HG02970 (cell line): ENCODE measurements around the gene SERTAD3.
"Not testable (repeated sequence)": the region's sequence is repeated elsewhere in the genome, so short reads cannot be mapped to it uniquely, and the experiment has no call there.

ENCODE experiments used
- ATAC-seq: cut with Tn5 transposase; IDR thresholded peaks from one replicate; pipeline ENCODE4 v1.9.1; 2021; ENCODE audit warnings: mild to moderate bottlenecking, moderate library complexity, moderate number of reproducible peaks; ENCODE audit not compliant: unreplicated experiment, low FRiP score

The SERTAD3 gene, protein sequence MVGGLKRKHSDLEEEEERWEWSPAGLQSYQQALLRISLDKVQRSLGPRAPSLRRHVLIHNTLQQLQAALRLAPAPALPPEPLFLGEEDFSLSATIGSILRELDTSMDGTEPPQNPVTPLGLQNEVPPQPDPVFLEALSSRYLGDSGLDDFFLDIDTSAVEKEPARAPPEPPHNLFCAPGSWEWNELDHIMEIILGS

DNA sequence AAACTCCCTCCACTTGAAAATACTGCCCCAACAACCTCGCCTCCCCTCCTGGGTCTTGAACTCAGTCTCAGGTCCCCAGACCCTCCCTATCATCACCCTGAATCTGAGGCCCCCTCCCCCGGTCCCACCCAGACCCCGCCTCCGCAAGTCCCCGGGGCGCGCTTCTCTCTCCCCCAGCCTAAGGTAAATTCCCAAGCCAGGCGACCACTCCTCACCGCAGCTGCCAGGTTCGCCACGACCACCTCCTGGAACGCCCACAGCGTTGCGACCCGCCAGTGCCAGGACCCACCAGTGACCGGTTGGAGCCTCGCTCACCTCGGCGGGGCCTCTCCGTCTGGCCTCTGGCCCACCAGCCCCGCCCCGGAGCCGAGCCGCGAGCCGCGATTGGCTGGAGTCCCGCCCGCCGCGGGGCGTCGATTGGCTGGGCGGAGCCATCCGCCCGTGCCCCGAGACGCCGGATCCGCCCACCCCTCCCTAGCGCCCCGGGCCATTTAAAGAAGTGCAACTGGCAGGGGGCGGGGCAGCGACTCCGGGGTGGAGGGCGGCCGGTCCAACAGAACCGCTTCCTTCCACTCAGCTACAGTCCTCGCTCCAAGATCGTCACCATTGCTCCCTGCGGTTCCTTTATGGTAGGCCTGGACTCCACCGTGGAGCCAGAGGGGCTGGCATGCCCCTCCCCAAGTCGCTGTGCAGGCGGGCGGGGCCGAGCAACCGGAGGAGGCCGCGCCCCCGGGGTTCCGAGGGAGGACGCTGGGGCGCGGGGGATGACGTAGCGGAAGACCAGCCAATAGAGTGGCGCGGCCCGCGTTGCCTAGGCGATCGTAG lies at the start of gene SERTAD3:
TSS of gene SERTAD3 (minus strand) at position 336 of the 825 bp plus-strand sequence. CDS start 2,255 bp downstream, outside the sequence.
- ATAC-seq: peak; percentile 68

- ATAC-seq: no peak
Observed at GRCh38 chr19:40493778-40494177, 49.6 kb upstream of the SERTAD3 start.

DNA sequence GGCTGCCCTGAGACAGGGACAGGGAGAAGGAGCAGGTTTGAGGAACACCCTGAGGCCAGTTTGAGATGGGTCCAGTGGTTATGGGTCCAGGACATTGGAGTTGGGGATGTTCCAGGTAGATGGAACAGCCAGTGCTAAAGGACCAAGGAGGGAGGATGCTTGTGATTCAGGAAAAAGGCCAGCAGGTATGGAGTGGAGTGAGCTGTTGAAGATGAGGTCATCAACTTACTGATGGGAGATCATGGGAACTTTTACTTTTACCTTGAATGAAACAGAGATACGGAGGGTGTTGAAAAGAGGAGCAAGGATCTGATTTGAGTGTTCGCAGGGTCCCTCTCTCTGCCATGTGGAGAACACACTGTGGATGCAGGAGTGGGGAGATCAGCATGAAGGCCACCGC lies 48.1 kb upstream of the SERTAD3 start:
- ATAC-seq: no peak

DNA sequence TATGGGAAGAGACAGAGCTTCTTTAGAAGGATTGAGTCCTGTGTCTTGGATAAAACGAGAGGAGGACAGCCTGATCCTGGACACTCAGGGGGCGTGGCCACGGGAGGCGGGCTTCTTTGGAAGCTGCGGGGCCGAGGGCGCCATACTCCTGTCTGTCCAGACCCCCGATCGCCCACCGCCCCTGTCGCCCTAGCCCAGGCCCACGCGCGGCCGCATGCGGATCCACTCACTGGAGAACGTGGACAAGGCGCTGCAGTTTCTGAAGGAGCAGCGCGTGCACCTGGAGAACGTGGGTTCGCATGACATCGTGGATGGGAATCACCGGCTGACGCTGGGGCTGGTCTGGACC lies 45.7 kb upstream of the SERTAD3 start:
- ATAC-seq: no peak

DNA sequence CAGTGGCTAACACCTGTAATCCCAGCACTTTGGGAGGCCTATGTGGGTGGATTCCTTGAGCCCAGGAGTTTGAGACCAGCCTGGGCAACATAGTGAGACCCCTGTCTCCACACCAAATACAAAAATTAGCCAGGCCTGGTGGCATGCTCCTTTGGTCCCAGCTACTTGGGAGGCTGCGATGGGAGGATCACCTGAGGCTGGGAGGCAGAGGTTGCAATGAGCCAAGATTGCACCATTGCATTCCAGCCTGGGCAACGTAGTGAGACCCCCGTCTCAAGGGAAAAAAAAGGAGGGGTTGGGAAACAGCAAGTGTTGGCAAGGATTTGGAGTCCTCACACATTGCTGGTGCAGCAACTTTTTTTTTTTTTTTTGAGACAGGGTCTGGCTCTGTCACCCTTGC lies 41.9 kb upstream of the SERTAD3 start:
- ATAC-seq: no peak

DNA sequence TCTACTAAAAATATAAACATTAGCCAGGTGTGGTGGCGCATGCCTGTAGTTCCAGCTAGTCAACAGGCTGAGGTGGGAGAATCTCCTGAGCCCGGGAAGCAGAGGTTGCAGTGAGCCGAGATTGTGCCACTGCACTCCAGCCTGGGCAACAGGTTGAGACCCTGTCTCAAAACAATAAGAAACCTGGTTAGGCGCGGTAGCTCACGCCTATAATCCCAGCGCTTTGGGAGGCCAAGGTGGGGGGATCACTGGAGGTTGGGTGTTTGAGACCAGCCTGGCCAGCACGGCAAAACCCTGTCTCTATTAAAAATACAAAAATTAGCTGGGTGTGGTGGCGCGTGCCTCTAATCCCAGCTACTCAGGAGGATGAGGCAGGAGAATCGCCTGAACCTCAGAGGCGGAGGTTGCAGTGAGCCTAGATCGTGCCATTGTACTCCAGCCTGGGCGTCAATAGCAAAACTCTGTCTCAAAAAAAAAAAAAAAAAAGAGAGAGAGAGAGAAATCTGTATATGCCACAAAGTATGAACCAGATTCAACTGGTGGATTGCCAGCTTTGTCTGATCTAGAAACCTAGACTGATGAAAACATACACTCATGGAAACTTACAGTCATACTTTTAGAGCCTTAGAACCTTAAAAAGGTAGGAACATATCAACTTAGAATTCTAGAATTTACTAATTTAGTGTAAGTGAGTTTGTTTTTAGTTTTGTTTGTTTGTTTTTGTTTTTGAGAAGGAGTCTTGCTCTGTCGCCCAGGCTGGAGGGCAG lies 31.9 kb upstream of the SERTAD3 start:
- ATAC-seq: not testable (repeated sequence)

GRCh38 chr19:40474737-40475136 lies 30.6 kb upstream of the SERTAD3 start:
- ATAC-seq: no peak

DNA sequence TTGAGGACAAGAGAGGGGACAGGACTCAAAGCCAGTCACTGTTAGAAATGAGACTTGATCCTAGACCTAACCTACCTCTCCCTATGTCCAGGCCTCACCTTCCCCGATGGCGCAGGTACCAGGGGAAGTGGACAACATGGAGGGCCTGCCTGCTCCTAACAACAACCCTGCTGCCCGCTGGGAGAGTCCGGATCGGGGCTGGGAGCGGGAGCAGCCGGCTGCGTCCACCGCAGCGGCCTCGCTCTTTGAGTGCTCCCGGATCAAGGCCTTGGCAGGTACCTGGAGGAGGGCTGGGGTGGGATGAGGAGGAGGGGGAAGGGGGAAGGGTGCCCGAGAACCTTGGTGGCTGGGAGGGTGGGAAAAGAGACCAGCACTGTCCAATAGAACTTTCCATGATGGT lies 28.4 kb upstream of the SERTAD3 start:
- ATAC-seq: no peak

- ATAC-seq: no peak
Observed at GRCh38 chr19:40471111-40471510, 27.0 kb upstream of the SERTAD3 start.

DNA sequence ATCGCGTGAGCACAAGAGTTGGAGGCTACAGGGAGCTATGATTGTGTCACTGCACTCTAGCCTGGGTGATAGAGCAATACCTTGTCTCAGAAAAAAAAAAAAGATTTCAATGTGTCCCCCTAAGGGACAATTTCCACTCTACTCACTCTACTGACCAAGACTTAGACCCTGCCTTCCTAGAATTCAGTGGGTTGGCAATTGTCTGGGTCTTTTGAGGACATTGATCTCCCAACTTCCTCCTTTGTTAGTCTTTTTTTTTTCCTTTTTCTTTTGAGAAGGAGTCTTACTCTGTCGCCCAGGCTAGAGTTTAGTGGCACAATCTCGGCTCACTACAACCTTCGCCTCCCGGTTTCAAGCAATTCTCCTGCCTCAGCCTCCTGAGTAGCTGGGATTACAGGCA lies 24.9 kb upstream of the SERTAD3 start:
- no peak for ATAC-seq

DNA sequence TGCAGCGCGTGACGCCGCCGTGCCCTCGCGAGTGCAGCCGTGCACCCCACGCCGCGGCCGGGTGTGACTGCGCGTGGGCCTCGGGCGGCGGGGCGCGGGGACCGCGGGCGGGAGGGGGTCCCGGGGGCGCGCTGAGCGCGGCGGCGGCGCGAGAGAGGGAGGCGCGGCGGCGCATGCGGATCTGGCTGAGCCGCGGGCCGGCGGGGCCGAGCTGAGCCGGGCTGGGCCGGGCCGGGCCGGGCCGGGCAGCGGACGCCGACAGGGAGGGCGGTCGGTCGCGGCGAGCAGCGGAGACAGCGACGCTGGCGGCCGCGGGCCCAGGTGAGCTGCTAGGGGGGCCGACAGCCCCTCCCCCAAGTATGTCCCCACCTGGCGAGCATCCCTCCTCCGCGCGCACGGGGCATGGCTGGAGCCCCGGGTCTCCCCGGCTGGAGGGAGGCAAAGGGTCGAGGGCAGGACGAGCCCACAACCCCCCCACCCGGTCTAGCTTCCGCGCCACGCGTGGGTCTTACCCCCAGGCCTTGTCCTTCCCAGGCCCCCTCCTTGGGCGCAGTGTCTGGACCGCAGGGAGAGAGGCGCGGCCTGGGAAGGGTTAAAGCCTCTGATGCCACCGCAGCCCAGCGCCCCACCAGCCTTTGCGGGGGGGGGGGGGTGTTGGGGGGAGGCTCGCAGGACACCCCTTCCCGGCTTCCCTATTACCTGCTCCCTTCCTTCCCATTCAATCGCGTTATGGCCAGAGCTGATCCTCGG lies 23.0 kb upstream of the SERTAD3 start, which contains the start of gene SPTBN4:
TSS of gene SPTBN4 (plus strand) at position 17 of the 750 bp plus-strand sequence. CDS start 5,621 bp downstream, outside the sequence.
- ATAC-seq: no peak

DNA sequence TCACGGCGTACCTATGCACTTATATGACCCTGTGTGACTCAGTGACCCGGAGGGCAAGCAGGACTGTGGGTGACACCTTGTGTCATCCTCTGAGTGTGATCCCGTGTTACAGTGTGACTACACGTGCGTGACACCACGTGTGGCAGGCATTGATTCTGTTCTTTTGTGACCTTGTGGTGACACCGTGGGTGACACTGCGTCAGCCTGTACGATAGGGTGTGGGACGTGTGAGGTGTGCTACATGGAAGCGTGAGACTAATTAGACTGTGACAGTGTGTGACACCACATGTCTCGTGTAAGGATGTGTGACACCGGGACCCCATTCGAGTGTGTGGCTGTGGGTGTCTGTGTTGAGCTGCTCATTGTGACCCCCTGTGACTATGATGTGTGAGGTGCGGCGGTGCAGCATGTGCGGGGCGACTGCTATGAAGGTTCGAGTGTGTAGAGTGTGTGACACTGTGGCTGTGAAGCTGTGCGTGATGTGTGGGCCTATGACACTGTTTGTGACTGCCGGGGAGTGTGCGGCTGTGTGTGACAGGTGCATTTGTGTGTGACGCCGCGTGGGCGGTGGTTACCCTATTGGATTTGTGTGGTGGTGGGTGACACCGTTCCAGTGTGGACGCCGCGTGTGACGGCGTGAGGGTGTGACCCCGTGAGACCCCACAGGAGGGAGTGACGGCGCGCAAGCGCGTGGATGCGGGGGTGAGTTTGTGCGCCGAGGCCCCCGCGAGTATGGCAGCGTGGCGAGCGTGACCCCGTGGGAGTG lies 22.3 kb upstream of the SERTAD3 start:
- peak; percentile 24 for ATAC-seq

DNA sequence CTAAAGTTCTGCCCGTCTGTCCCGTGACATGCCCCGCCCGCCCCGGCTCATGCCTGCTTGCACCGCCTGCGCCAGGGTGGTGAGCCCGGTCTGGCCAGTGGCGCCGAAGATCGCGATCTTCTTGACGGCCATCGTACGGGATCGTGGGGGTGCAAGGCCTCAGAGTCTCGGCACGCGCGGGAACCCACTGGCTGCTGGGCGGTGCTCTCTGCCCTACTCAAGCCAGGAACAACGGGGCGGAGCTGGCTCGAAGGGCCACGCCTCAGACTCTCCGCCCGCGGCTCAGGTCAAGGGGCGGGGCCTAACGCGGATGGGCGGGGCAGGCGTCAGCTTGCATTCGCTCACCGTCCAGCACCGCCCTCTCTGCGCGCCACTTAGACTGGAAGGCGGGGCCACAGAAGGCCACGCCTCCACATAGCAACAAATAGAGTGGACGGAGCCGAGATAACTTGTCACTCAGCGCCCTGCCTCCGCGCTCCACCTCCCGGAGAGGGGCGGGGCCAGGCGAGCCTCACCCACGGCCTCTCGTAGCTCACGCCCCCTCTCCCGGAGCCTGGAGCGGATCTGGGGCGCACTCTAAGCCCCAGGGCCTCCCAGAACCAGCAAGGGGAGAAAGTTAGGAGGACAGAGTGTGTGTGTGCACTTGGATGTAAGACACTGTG lies 21.6 kb upstream of the SERTAD3 start, which contains the start of gene BLVRB:
TSS of gene BLVRB (minus strand) at position 189 of the 662 bp plus-strand sequence. CDS start at position 132, 57 bp downstream.
- peak; percentile 79 for ATAC-seq

DNA sequence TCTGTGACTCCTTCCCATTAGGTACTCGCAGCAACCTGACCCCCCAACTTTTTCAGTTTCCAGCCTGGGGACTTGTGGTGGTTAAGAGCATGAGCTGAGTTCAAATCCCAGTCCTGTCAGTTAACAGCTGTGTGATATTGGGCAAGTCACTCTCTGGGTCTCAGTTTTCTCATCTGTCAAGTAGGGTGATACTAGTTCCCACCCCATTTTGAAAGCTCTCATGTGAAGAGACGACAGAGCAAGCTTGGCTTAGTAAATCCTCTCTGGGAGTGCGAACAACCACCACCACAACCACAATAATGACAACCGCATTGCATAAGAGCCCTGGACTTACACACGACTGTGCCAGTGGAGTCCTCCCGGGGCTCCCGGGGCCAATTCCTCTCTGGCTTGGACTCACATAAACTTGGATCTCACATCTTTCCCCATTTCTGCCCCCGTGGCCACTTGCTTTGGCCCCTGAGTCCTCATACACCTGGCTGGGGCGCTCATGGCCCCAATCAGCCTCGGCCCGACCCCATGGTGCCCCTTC lies 21.0 kb upstream of the SERTAD3 start:
- no peak for ATAC-seq

- ATAC-seq: no peak
Observed at GRCh38 chr19:40464059-40465024, 20.2 kb upstream of the SERTAD3 start.

DNA sequence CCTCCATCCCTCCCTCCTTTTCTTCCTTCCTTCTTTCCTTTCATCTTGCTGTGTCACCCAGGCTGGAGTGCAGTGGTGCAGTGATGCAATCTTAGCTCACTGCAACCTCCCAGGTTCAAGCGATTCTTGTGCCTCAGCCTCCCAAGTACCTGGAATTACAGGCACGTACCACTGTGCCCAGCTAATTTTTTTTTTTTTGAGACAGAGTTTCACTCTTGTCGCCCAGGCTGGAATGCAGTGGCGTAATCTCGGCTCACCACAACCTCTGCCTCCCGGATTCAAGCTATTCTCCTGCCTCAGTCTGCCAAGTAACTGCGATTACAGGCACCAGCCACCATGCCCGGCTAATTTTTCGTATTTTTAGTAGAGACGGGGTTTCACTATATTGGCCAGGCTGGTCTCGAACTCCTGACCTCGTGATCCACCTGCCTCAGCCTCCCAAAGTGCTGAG lies 19.5 kb upstream of the SERTAD3 start:
- not testable (repeated sequence) for ATAC-seq

DNA sequence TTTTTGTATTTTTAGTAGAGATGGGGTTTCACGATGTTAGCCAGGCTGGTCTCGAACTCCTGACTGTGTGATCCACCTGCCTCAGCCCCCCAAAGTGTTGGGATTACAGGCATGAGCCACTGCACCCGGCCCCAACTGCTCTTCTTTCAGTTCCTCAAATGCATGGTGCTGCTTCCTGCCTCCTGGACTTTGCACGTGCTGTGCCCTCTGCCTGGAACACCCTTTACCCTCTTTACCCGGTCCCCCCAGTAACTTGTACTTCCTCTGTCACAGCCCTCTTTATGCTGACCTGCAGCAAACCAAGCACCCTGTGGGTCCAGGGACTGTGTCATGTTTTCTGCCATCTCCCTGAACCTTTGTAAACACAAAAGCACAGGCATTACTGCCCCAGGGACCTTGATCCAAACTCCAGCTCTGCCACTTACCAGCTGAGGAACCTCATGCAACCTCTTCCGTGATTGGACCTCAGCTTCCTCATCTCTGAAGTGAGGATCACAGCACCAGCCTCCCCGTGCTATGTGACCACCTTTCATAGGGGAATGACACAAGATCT lies 17.6 kb upstream of the SERTAD3 start:
- ATAC-seq: no peak
